Stimulated activated CD8-positive, alpha-beta memory T cell treated with anti-CD3 and anti-CD28 coated beads, Interleukin-4, amount 100 ng/mL, for 4 hours (primary cell): ENCODE results near the gene IBTK.
"Not testable (repeated sequence)": the region's sequence is repeated elsewhere in the genome, so short reads cannot be mapped to it uniquely, and the experiment has no call there.

ENCODE experiments used
- DNase-seq, 2 donors: peaks; one replicate each; pipeline ENCODE4 v3.0.0-alpha.2; 2020; ENCODE audit warnings: low read depth in 2 of 2, low spot score in 1 of 2

IBTK gene

DNA sequence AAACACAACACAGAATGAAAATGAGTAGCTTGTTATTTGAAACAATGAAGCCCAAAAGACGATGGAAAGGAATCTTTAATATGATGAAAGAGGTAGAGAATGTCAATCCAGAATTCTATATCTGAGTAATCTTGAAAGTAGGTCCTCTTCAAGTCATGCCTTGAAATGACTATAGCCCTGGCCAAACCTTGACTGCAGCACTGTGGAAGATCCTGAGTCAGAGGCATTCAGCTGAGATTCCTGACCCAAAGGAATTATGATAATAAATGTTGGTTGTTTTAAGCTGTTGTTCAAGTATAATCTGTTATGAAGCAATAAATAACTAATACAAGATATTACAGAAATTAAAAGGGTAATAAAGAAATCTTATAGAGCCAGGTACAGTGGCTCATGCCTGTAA, 64.8 kb downstream of the IBTK start:
- no peak for DNase-seq

DNA sequence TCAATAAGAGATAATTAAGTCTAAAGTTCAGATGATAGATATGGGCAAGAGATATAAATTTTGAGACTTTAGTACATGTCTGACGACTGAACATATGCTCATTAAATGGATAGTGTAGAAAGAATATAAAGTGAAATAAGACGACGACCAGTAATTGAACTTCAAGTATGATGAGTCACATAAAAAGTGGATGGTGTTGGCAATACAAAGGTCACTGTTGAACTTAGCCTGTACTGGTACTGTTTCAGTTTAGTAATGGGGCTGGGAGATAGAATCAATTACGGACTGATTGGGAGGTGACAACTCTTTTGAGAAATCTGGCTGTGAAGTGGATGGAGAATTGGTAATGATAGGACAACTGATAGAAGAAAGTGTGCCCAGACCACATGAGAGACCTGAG, 68.1 kb downstream of the IBTK start:
- no peak for DNase-seq

DNA sequence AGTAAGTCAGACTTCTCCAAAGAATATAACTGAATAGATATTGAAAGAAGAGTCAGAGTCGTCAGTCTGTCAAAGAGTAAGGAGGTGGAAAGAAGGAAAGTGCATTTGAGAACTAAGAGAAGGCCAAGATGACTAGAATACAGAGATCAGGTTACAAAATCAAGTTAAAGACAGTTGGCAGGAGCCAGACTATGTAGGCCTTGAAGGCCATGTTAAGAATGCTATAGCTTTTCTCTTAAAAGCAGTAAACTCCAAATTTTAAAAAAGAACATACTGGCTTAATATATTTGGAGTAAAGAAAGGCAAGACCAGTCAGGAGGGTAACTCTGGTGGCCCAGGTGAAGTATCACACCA, 68.8 kb downstream of the IBTK start:
- no peak for DNase-seq

DNA sequence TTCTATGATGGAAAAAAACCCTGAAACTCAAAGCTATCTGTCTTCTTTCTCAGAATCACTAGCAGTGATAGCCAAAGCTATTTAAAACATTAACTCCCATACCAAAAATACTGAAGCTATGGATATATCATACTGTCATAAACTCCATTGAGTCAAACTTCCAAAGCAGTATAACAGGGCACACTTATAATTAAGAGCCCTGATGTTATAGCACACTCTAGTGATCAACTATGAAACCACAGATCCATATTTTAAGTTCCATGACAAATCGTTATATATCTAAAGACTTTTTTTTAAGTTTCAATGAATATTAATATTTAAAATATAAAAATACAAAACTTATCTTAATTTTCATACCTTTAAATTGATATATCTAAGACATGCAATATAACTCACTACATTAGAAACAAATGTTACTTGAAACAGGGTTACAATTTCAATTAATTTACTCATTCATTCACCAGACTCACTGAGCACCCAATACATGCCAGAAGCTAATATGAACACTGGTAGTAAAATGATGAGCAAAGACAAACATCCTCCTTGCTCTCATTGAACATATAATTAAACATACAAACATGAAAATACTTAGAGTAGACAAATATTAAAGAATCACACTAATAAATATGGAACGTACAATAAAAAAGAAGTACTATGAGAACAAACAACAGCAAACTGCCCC, 69.3 kb downstream of the IBTK start:
- DNase-seq: no peak

DNA sequence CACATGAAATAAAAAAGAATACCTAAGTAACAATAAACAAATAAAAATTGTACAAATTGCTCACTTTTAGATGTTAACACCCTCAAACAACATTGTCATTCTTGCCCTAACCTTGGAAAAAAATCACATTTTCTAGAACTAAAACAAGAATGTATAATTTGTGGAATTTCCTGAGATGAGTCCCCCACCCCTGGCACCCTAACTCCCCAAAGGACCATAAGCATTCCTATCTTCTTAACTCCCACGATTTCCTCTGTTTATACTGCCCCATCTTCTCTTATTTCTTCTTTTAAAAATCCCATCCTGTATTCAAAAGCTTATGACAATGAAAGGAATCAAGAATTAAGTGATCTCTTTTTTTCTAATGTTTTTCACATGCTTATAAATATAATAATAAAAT, 70.9 kb downstream of the IBTK start:
- DNase-seq: no peak

DNA sequence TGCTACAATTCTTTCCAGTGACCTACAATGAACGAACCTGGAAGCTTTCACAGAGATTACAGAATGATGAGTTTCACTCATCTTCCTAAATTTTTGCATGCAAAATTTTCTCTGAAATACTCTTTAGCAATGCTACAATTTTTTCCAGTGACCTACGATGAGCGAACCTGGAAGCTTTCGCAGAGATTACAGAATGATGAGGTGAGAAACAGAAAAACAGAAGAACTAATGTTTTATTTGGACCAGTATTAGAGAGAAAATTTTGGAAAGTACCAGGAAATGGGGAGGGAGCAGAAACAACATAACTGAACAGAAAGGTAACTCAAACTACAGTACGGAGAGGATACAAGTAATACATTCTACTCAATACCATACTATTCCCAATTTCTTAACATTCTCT, 75.0 kb downstream of the IBTK start:
- DNase-seq: no peak

DNA sequence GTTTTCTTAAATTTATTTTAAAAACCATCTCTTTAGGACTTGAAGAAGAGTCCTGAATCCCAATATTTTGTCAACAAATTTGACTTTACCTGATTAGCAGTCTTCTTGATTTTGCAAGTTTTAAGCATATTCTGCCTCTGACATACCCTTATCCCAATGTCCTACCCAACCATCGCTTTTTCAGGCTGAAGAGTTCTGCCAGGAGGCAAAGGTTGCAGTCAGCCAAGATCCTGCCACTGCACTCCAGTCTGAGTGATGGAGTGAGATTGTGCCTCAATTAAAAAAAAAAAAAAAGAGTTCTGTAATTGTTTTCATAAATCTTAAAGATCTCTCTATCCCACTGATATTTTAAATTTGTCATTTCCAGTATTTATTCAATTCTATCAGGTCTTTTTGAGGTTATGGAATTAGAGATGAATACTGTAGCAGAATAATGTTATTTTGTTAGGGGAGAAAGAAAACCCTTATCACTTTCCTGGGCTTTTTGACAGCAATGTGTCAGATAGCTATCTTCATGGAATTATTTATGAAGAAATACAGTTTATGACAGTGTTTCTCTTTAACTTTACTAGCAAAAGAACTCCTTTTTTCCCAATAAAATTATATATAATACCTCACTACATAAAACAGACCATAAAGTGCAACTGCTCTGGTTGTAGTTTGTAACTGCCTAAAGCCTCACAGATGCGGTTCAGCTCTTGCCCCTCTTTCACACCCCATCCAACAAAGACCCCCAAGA, 78.2 kb downstream of the IBTK start:
- DNase-seq: no peak

DNA sequence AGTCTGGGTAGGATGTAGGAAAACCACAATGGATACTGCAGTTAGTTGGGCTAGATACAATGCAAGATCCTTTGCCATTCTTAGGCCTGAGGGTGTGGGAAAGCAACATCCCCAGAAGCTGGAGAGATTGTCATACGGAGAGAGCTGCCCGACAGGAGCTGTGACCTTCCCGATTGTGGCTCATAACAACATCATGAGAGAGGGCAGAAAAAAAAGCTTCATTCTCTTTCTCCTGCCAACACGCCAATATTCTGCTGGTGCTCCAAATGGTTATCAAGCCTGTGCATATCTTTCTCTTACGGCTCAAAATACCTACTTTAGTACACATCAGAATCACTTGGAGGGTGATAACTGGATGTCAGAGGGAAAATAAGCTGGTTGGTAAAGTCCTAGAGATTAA, 81.1 kb downstream of the IBTK start:
- DNase-seq: no peak

DNA sequence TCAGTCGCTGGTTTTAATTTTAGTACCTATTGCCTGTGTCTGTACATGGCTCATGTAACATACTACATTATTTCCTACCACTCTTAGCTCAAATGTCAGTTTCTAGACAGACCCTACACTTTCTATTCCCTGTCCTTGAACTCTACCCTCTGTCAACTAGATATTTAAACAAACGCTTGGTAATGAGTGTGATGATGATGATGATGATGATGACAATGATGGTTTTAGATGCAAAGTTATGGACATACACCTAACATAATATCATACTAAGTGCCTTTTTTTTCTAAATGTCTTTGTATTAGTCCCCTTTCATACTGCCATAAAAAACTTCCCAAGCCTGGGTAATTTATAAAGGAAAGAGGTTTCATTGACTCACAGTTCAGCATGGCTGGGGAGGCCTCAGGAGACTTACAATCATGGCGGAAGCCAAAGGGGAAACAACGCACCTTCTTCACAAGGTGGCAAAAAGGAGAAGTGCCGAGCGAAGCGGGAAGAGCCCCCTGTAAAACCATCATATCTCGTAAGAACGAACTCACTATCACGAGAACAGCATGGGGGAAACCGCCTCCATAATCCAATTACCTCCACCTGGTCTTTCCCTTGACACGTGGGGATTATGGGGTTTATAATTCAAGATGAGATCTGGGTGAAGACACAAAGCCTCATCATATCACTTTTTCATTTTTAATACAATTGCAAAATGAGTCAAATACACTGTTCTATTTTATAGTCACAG, 87.1 kb downstream of the IBTK start:
- no peak for DNase-seq

DNA sequence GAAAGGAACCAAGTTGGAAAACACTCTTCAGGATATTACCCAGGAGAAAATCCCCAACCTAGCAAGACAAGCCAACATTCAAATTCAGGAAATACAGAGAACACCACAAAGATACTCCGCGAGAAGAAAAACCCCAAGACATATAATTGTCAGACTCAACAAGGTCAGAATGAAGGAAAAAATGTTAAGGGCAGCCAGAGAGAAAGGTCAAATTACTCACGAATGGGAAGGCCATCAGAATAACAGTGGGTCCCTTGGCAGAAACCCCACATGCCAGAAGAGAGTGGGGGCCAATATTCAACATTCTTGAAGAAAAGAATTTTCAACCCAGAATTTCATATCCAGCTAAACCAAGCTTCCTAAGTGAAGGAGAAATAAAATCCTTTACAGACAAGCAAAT, 94.8 kb downstream of the IBTK start:
- DNase-seq: not testable (repeated sequence)

DNA sequence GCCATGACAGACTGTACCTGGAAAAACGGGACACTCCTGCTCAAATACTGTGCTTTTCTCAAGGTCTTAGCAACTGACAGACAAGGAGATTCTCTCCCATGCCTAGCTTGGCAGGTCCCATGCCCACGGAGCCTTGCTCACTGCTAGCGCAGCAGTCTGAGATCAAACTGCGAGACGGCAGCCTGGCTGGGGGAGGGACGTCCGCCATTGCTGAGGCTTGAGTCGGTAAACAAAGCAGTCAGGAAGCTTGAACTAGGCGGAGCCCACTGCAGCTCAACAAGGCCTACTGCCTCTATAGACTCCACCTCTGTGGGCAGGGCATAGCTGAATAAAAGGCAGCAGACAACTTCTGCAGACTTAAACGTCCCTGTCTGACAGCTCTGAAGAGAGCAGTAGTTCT, 96.4 kb downstream of the IBTK start:
- DNase-seq: not testable (repeated sequence)

DNA sequence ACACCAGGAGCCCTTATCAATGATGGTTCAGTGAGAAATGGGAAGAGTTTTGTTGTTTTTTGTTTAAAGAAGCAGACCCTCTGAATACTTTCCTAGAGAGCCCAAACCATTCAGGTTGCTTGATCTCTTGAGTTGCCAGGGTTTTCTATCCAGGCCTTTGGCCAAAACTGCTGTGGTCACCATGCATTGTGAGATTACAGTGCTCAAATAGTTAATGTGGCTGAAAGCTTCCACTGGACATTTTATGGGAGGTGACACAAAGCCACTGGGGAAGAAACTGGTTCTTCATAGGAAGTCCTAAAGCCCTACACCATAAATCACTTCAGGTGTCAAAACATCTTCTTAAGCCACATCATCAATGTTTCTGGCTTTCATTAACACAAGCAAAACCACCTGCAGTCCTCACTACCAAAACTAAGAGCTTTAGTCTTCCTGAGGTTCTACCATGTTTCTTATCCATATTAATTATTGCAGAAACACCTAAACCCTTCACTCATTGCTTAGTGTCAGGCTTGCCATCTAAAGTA, 101.6 kb downstream of the IBTK start:
- DNase-seq: no peak

DNA sequence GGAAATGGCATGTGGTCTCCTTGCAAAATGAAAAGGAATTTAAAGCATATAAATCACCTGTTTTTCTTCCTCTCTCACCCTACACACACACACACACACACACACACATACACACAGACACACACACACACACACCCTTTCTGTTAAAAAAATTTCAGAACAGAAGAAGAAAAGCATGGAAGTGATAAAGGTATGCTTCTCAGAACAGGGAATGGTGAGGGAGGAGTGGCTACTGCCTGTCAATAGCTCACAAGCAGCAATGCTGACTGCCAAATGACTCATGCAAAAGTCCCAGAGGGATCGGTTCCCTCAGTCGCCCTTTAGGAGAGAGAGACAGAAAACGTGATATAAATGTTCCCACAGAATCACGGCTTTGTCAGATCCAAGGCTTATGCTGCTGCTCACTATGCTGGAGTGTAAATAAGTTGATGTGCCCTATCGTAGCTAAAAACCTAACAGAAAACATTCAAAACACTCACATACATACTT, 102.6 kb downstream of the IBTK start:
- DNase-seq: no peak

DNA sequence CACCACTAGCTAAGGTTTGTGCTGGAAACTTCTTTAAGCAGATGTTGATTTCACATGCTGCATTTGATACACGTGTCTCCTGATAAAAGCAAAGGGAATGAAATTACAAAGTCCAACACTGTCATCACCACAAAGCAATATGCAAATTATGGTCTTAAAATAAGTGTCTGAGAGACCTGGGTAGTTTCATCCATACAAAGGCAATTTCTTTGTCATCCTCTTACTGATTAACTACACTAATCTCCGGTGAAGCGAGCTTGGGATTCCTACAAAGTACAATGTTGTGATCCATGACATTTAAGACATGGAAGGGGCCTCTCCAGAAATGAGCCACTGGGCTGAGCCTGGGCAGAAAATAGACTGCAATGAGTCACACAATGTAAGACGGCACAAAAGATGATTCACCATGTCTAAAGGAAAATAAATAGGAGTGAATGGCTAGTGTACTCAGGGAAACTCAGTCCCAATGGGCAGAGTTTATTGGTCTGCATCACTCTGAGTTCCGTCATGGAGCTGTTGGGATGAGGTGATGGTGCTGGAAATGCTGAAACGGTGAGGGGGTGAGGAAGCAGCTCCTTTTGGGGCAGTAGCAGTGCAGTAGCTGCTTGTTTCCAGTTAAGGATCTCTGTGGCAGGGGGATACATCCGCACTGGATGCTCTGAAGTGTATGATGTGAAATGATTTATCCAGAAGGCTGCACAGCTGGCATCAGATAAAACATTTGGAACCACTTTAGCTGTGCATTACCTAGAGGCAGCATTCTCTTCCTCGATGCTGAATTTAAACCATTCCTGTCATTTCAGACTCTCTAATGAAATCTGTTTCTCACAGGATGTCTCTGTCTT, 103.3 kb downstream of the IBTK start:
- DNase-seq: no peak

DNA sequence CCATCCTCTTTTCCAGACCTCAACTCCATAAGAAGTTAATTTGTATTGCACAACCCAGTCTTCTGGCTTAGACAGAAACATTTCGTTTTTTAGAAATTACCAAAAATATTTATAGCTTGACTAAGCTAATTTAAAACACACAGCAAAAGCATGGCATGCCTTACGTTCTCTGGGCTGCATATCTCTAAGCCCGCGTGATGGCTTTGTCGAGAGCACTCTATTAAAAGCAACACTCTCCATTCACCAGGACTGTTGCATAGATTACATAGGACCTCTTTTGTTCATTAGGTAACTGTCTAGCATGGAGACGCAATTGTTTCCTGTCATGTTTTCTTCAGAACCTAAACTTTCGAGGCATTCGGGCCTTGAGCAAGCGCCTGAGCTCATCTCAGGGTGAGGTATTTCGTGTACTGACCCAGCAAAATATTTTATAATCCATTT, 104.5 kb downstream of the IBTK start:
- no peak for DNase-seq

DNA sequence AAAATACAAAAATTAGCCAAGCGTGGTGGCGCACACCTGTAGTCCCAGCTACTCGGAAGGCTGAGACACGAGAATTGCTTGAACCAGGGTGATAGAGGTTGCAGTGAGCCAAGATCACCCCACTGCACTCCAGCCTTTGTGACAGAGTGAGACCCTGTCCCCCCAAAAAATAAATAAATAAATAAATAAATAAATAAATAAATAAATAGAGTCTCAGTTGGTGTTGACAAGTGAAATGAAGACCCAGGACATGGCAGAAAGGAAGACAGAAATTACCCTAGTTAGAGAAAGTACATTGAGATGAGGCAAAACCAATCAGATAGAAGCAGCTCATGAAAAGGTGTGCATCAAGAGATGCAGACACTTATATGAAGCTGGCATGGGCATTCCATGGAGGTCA, 105.0 kb downstream of the IBTK start:
- DNase-seq: no peak

DNA sequence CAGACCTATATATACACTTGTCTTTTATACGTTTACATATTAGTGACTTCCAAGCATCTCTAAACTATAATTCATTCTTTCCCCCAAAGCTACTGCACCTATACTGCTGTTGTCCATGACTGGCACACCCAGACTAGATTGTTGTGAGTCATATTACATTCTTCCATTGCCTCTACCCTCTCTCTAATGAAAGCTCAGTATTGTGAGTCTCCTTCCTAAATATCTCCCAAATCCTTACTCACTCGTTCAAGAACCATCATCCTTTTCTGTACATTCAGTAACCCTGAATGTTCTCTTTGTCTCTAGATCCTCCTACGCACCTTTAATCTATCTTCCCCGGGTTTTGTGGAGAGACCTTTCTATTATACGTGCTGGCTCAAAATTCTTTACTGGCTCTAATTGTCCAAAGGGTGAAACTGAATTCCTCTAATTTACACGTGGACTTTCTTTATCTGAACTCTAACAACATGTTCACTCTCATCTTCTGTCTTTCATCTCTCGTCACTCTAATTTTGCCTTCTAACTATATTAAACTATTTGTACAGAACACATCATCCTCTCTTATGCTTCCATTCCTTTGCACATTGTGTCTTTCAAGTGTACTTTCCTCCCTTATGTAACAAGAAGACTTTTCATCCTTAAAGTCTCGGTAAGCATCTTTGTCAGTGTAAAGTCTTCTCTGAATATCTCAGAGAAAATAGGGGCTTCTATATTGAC, 109.3 kb downstream of the IBTK start:
- no peak for DNase-seq

DNA sequence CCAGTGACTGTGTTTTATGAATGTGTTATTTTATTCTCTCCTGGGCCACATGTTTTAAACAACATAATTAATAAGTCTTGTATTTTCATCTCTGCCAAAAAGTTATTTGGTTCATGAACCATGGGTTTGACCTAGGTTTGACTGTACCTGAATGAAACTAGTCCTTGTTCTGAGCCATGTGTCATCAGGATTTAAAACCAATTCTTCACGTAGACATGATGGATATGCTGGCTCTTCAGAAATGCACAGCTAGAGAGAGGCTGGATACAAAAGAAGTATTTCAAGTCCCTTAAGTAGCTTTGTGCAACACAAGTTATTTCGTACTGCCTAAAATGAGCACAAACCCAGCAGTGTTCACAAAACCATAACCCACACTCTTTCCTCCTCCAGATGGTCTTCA, 116.1 kb downstream of the IBTK start:
- no peak for DNase-seq

DNA sequence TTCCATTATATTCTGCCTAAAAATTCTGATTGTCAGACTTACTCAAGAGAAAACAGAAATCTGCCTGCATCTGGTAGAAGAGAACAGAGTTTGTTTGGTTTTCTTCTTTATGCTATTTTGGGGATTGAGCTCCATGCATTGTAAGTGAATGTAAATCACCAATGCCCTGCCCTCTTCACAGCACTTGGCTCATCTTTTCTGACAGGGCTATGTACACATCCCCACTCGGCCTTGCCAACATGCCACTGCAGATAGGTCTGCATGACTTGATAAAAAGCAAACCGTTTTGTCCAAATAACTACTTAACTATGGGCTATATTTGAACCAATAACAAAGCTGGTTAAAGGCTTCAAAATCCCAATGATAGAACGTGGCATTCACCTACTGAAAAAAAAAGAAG, 117.7 kb downstream of the IBTK start:
- no peak for DNase-seq

DNA sequence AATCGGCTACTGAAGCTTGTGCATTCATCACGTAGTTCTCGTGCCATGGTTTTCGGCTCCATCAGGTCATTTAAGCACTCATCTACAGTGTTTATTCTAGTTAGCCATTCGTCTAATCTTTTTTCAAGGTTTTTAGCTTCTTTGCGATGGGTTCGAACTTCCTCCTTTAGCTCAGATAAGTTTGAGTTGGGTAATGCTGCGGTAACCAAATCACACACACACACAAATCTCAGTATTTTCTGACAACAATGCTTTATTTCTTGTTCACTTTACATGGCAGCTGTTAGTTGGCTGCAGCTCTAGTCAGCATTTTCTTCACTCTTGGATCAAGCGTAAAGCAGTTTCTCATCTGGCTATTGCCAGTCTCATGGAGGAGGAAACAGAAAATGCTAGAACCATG, 118.6 kb downstream of the IBTK start:
- not testable (repeated sequence) for DNase-seq
